HEK293 (cell line): ENCODE data around the gene EIF4E1B.

Experiments used
- REST ChIP-seq: fragments of 450-650 bp; formaldehyde crosslinking; IDR thresholded peaks from 2 replicates; pipeline ENCODE4 v1.5.1; 2016; ENCODE audit warnings: missing biosample characterization, missing genetic modification characterization
- ZSCAN5A ChIP-seq: fragments of 450-650 bp; formaldehyde crosslinking; IDR thresholded peaks from 2 replicates; pipeline ENCODE4 v1.5.1; 2016; ENCODE audit warnings: missing biosample characterization, missing genetic modification characterization

GRCh38 chr5:176612008-176612407 is 18.5 kb upstream of the EIF4E1B start:
- TF ChIP-seq ZSCAN5A (tag by site-specific recombination) (no peak), REST (tag by site-specific recombination) (no peak)
